ENCODE results near the gene LTB. TPM values are rescaled to one million over a fixed set of nuclear protein-coding genes. Genes with fewer than 3 reads are reported as not detected.
"Not testable (repeated sequence)": the region's sequence is repeated elsewhere in the genome, so short reads cannot be mapped to it uniquely, and the experiment has no call there.

The LTB gene
- polyA plus RNA-seq, 2 donors = 1.8 to 3.0 TPM

- H3K36me3 ChIP-seq (ENCODE audit: control insufficient read depth in 2 of 2, insufficient read depth in 2 of 2, low read length in 1 of 2) = peaks cover 0 to 31% of the 10 kb centered on the region in 2 donors
- H3K4me3 ChIP-seq (ENCODE audit: low read depth in 1 of 2, low read length in 2 of 2) = no peak overlapping the region
- H3K9me3 ChIP-seq (ENCODE audit: control insufficient read depth in 2 of 2, insufficient read depth in 1 of 2, low read depth in 1 of 2, low read length in 1 of 2) = no peaks in the 10 kb centered on the region
- 74 to 78% methylated on average over 24 of the region's 24 CpGs for WGBS, 2 donors
- no peaks in the 10 kb centered on the region for H3K27me3 ChIP-seq (ENCODE audit: control insufficient read depth in 1 of 2, insufficient read depth in 2 of 2, low read length in 2 of 2)
- no peak overlapping the region for H3K27ac ChIP-seq (ENCODE audit: low read depth in 2 of 2, low read length in 1 of 2)
- peaks cover 0 to 5% of the 10 kb centered on the region in 2 donors for H3K4me1 ChIP-seq (ENCODE audit: control insufficient read depth in 2 of 2, insufficient read depth in 2 of 2, low read length in 1 of 2)
Observed at GRCh38 chr6:31557443-31558317, 24.5 kb downstream of the LTB start.

GRCh38 chr6:31556307-31556706 is 25.9 kb downstream of the LTB start:
- peaks cover 0 to 5% of the 10 kb centered on the region in 2 donors for H3K4me1 ChIP-seq (ENCODE audit: control insufficient read depth in 2 of 2, insufficient read depth in 2 of 2, low read length in 1 of 2)

GRCh38 chr6:31551371-31551770 is 30.9 kb downstream of the LTB start:
- H3K4me1 ChIP-seq (ENCODE audit: control insufficient read depth in 2 of 2, insufficient read depth in 2 of 2, low read length in 1 of 2); H3K36me3 ChIP-seq (ENCODE audit: control insufficient read depth in 2 of 2, insufficient read depth in 2 of 2, low read length in 1 of 2); H3K9me3 ChIP-seq (ENCODE audit: control insufficient read depth in 2 of 2, insufficient read depth in 1 of 2, low read depth in 1 of 2, low read length in 1 of 2); H3K27ac ChIP-seq (ENCODE audit: low read depth in 2 of 2, low read length in 1 of 2); H3K4me3 ChIP-seq (ENCODE audit: low read depth in 1 of 2, low read length in 2 of 2); H3K27me3 ChIP-seq (ENCODE audit: control insufficient read depth in 1 of 2, insufficient read depth in 2 of 2, low read length in 2 of 2): not testable (repeated sequence)
- WGBS, 2 donors = 60 to 62% methylated on average over 4 to 5 of the region's 5 CpGs

More at GRCh38 chr6:31556307-31556706, 25.9 kb downstream of the LTB start:
- H3K27me3 ChIP-seq (ENCODE audit: control insufficient read depth in 1 of 2, insufficient read depth in 2 of 2, low read length in 2 of 2) = no peaks in the 10 kb centered on the region
- peaks cover 0 to 31% of the 10 kb centered on the region in 2 donors for H3K36me3 ChIP-seq (ENCODE audit: control insufficient read depth in 2 of 2, insufficient read depth in 2 of 2, low read length in 1 of 2)
- 67 to 75% methylated on average over 3 of the region's 3 CpGs for WGBS, 2 donors
- H3K27ac ChIP-seq (ENCODE audit: low read depth in 2 of 2, low read length in 1 of 2) = no peak overlapping the region
- no peaks in the 10 kb centered on the region for H3K9me3 ChIP-seq (ENCODE audit: control insufficient read depth in 2 of 2, insufficient read depth in 1 of 2, low read depth in 1 of 2, low read length in 1 of 2)
- no peak overlapping the region for H3K4me3 ChIP-seq (ENCODE audit: low read depth in 1 of 2, low read length in 2 of 2)

- H3K27ac ChIP-seq (ENCODE audit: low read depth in 2 of 2, low read length in 1 of 2) = peak overlapping the region in 1 of 2 donors; percentile 81
- no peaks in the 10 kb centered on the region for H3K9me3 ChIP-seq (ENCODE audit: control insufficient read depth in 2 of 2, insufficient read depth in 1 of 2, low read depth in 1 of 2, low read length in 1 of 2)
- no peak overlapping the region for H3K4me3 ChIP-seq (ENCODE audit: low read depth in 1 of 2, low read length in 2 of 2)
- 85 to 96% methylated on average over 2 of the region's 2 CpGs for WGBS, 2 donors
- no peaks in the 10 kb centered on the region for H3K27me3 ChIP-seq (ENCODE audit: control insufficient read depth in 1 of 2, insufficient read depth in 2 of 2, low read length in 2 of 2)
- H3K36me3 ChIP-seq (ENCODE audit: control insufficient read depth in 2 of 2, insufficient read depth in 2 of 2, low read length in 1 of 2) = peaks cover 0 to 3% of the 10 kb centered on the region in 2 donors
- peaks cover 3 to 6% of the 10 kb centered on the region in 2 donors for H3K4me1 ChIP-seq (ENCODE audit: control insufficient read depth in 2 of 2, insufficient read depth in 2 of 2, low read length in 1 of 2)
Observed at GRCh38 chr6:31548544-31548873, 33.7 kb downstream of the LTB start.

GRCh38 chr6:31547727-31548543 is 34.3 kb downstream of the LTB start:
- Histone ChIP-seq H3K4me1 (ENCODE audit: control insufficient read depth in 2 of 2, insufficient read depth in 2 of 2, low read length in 1 of 2) (peaks cover 3 to 6% of the 10 kb centered on the region in 2 donors), H3K36me3 (ENCODE audit: control insufficient read depth in 2 of 2, insufficient read depth in 2 of 2, low read length in 1 of 2) (peaks cover 0 to 3% of the 10 kb centered on the region in 2 donors)
- WGBS, 2 donors = 74 to 76% methylated on average over 24 of the region's 24 CpGs

GRCh38 chr6:31546958-31547726 is 35.1 kb downstream of the LTB start, which contains the start of gene NFKBIL1:
TSS of gene NFKBIL1 (plus strand) at chr6:31547608. CDS start at chr6:31547695, 87 bp downstream.
- no peaks in the 10 kb centered on the region for H3K27me3 ChIP-seq (ENCODE audit: control insufficient read depth in 1 of 2, insufficient read depth in 2 of 2, low read length in 2 of 2)
- H3K4me3 ChIP-seq (ENCODE audit: low read depth in 1 of 2, low read length in 2 of 2) = peak within 1 kb of the TSS; percentile 49 to 64
- no peaks in the 10 kb centered on the region for H3K9me3 ChIP-seq (ENCODE audit: control insufficient read depth in 2 of 2, insufficient read depth in 1 of 2, low read depth in 1 of 2, low read length in 1 of 2)
- peaks cover 0 to 3% of the 10 kb centered on the region in 2 donors for H3K36me3 ChIP-seq (ENCODE audit: control insufficient read depth in 2 of 2, insufficient read depth in 2 of 2, low read length in 1 of 2)
- H3K4me1 ChIP-seq (ENCODE audit: control insufficient read depth in 2 of 2, insufficient read depth in 2 of 2, low read length in 1 of 2) = peaks cover 3 to 6% of the 10 kb centered on the region in 2 donors
- WGBS, 2 donors = 0% methylated on average over 25 of the region's 25 CpGs
- peak within 1 kb of the TSS; percentile 90 to 93 for H3K27ac ChIP-seq (ENCODE audit: low read depth in 2 of 2, low read length in 1 of 2)

More at GRCh38 chr6:31547727-31548543, 34.3 kb downstream of the LTB start:
- peak overlapping the region; percentile 90 to 93 for H3K27ac ChIP-seq (ENCODE audit: low read depth in 2 of 2, low read length in 1 of 2)
- peak overlapping the region; percentile 49 to 64 for H3K4me3 ChIP-seq (ENCODE audit: low read depth in 1 of 2, low read length in 2 of 2)
- no peaks in the 10 kb centered on the region for H3K27me3 ChIP-seq (ENCODE audit: control insufficient read depth in 1 of 2, insufficient read depth in 2 of 2, low read length in 2 of 2)
- no peaks in the 10 kb centered on the region for H3K9me3 ChIP-seq (ENCODE audit: control insufficient read depth in 2 of 2, insufficient read depth in 1 of 2, low read depth in 1 of 2, low read length in 1 of 2)

GRCh38 chr6:31546339-31546957 is 35.8 kb downstream of the LTB start, which contains the start of gene ATP6V1G2:
TSS of gene ATP6V1G2 (minus strand) at chr6:31546608. CDS start at chr6:31546559, 49 bp downstream.
- Histone ChIP-seq H3K9me3 (ENCODE audit: control insufficient read depth in 2 of 2, insufficient read depth in 1 of 2, low read depth in 1 of 2, low read length in 1 of 2) (no peaks in the 10 kb centered on the region), H3K27me3 (ENCODE audit: control insufficient read depth in 1 of 2, insufficient read depth in 2 of 2, low read length in 2 of 2) (no peaks in the 10 kb centered on the region), H3K27ac (ENCODE audit: low read depth in 2 of 2, low read length in 1 of 2) (peak within 1 kb of the TSS; percentile 90 to 93), H3K36me3 (ENCODE audit: control insufficient read depth in 2 of 2, insufficient read depth in 2 of 2, low read length in 1 of 2) (peaks cover 0 to 3% of the 10 kb centered on the region in 2 donors), H3K4me3 (ENCODE audit: low read depth in 1 of 2, low read length in 2 of 2) (peak within 1 kb of the TSS; percentile 49 to 64), H3K4me1 (ENCODE audit: control insufficient read depth in 2 of 2, insufficient read depth in 2 of 2, low read length in 1 of 2) (peaks cover 3 to 6% of the 10 kb centered on the region in 2 donors)
- 9% methylated on average over 11 of the region's 11 CpGs for WGBS, 2 donors

GRCh38 chr6:31545291-31545690 is 36.9 kb downstream of the LTB start:
- H3K27ac ChIP-seq (ENCODE audit: low read depth in 2 of 2, low read length in 1 of 2) = no peak overlapping the region
- no peak overlapping the region for H3K4me3 ChIP-seq (ENCODE audit: low read depth in 1 of 2, low read length in 2 of 2)
- peaks cover 3 to 7% of the 10 kb centered on the region in 2 donors for H3K4me1 ChIP-seq (ENCODE audit: control insufficient read depth in 2 of 2, insufficient read depth in 2 of 2, low read length in 1 of 2)
- H3K9me3 ChIP-seq (ENCODE audit: control insufficient read depth in 2 of 2, insufficient read depth in 1 of 2, low read depth in 1 of 2, low read length in 1 of 2) = no peaks in the 10 kb centered on the region
- no peaks in the 10 kb centered on the region for H3K27me3 ChIP-seq (ENCODE audit: control insufficient read depth in 1 of 2, insufficient read depth in 2 of 2, low read length in 2 of 2)
- 63 to 72% methylated on average over 7 of the region's 7 CpGs for WGBS, 2 donors
- H3K36me3 ChIP-seq (ENCODE audit: control insufficient read depth in 2 of 2, insufficient read depth in 2 of 2, low read length in 1 of 2) = peaks cover under 1 to 3% of the 10 kb centered on the region in 2 donors

Measured in esophagus (tissue), 2 donors.